ENCODE data around the gene TMEM207.

DNA sequence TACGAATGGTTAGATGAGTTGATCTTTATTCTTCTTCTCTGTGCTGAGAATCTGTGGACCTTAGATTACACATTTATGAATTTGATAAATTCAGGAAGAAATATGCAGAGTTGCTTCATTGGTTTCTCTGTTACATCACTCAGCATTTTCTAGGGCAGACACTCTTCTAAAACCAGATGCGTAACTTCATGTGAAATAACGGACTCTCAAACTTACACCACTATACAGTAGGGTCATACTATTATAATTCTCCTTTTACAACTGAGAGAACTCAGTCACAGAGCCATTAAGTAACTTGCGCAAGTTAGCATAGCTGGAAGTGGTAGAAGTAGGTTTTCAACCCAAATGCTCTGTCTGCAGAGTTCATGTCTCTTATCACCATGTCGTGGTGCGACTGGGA is 5.7 kb downstream of the TMEM207 start:
- TF ChIP-seq, protein P1, sequence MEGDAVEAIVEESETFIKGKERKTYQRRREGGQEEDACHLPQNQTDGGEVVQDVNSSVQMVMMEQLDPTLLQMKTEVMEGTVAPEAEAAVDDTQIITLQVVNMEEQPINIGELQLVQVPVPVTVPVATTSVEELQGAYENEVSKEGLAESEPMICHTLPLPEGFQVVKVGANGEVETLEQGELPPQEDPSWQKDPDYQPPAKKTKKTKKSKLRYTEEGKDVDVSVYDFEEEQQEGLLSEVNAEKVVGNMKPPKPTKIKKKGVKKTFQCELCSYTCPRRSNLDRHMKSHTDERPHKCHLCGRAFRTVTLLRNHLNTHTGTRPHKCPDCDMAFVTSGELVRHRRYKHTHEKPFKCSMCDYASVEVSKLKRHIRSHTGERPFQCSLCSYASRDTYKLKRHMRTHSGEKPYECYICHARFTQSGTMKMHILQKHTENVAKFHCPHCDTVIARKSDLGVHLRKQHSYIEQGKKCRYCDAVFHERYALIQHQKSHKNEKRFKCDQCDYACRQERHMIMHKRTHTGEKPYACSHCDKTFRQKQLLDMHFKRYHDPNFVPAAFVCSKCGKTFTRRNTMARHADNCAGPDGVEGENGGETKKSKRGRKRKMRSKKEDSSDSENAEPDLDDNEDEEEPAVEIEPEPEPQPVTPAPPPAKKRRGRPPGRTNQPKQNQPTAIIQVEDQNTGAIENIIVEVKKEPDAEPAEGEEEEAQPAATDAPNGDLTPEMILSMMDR (IDR thresholded peaks at IDR 0.05; ENCODE audit: insufficient read depth, low read length) = no peak
- TF ChIP-seq, protein P2, sequence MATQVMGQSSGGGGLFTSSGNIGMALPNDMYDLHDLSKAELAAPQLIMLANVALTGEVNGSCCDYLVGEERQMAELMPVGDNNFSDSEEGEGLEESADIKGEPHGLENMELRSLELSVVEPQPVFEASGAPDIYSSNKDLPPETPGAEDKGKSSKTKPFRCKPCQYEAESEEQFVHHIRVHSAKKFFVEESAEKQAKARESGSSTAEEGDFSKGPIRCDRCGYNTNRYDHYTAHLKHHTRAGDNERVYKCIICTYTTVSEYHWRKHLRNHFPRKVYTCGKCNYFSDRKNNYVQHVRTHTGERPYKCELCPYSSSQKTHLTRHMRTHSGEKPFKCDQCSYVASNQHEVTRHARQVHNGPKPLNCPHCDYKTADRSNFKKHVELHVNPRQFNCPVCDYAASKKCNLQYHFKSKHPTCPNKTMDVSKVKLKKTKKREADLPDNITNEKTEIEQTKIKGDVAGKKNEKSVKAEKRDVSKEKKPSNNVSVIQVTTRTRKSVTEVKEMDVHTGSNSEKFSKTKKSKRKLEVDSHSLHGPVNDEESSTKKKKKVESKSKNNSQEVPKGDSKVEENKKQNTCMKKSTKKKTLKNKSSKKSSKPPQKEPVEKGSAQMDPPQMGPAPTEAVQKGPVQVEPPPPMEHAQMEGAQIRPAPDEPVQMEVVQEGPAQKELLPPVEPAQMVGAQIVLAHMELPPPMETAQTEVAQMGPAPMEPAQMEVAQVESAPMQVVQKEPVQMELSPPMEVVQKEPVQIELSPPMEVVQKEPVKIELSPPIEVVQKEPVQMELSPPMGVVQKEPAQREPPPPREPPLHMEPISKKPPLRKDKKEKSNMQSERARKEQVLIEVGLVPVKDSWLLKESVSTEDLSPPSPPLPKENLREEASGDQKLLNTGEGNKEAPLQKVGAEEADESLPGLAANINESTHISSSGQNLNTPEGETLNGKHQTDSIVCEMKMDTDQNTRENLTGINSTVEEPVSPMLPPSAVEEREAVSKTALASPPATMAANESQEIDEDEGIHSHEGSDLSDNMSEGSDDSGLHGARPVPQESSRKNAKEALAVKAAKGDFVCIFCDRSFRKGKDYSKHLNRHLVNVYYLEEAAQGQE (IDR thresholded peaks at IDR 0.05; ENCODE audit: insufficient replicate concordance, low read depth) = no peak
